Hematopoietic multipotent progenitor cell treated with erythropoietin and hydrocortisone succinate and interleukin-3 and kit ligand, for 4 days (in vitro differentiated cells): ENCODE data around the gene MMEL1.
"Not testable (repeated sequence)": the region's sequence is repeated elsewhere in the genome, so short reads cannot be mapped to it uniquely, and the experiment has no call there.

Experiments used
- DNase-seq: peaks from one replicate; pipeline ENCODE4 v3.0.0-alpha.2; 2015

MMEL1 gene, protein sequence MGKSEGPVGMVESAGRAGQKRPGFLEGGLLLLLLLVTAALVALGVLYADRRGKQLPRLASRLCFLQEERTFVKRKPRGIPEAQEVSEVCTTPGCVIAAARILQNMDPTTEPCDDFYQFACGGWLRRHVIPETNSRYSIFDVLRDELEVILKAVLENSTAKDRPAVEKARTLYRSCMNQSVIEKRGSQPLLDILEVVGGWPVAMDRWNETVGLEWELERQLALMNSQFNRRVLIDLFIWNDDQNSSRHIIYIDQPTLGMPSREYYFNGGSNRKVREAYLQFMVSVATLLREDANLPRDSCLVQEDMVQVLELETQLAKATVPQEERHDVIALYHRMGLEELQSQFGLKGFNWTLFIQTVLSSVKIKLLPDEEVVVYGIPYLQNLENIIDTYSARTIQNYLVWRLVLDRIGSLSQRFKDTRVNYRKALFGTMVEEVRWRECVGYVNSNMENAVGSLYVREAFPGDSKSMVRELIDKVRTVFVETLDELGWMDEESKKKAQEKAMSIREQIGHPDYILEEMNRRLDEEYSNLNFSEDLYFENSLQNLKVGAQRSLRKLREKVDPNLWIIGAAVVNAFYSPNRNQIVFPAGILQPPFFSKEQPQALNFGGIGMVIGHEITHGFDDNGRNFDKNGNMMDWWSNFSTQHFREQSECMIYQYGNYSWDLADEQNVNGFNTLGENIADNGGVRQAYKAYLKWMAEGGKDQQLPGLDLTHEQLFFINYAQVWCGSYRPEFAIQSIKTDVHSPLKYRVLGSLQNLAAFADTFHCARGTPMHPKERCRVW

DNA sequence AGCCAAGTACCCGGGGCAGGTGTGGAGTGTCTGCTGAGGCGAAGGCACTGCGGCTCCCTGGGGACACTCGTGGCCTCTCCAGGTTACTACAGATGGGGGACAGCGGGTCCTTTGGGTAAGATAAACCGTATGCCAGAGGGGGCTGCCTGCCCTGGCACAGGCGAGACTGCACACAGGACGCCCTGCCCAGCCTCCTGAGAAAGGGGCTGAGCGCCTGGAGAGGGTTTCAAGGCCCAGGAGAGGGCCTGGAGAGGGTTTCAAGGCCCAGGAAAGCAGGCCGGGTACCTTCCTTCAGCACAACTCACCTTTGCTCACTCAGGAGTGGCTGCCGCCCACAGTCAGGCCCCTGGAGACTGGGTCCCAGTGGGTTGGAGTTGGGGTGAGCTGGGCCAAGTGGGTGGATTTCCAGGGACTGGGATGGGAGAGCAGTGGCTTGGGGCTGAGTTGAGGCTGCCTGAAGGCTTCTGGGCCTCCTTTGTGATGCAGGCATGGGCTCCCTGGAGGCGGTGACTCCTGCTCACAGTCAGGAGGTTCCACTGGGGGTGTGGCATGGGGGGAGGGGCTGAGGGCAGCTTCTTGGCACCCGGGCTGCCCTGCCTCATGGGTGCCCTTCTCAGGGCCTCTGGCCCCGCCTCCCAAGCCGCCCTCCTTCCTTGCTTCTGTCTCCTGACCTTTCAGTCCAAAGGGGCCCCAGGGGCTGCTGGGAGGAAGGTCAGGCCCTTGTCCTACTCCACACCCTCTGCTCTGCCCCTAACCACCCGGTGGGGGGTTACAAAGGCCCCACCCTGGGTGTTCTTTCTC lies at the start of gene MMEL1:
Gene MMEL1 (minus strand): TSS at position 456 of the 801 bp plus-strand sequence. CDS start 3,532 bp downstream, outside the sequence.
- no peak for DNase-seq

GRCh38 chr1:2676726-2677125 lies 43.9 kb upstream of the MMEL1 start:
- DNase-seq, result not testable (repeated sequence)

DNA sequence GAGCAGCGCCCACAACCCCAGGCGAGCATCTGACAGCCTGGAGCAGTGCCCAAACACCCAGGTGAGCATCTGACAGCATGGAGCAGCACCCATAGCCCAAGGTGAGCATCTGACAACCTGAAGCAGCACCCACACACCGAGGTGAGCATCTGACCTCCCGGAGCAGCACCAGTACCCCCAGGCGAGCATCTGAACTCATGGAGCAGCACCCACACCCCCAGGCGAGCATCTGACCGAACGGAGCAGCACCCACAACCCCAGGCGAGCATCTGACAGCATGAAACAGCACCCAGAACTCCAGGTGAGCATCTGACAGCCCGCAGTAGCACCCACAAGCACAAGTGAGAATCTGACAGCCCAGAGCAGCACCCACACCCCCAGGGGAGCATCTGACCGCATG lies 38.8 kb upstream of the MMEL1 start:
- DNase-seq, result not testable (repeated sequence)

- DNase-seq, result not testable (repeated sequence)
These were observed 27.0 kb upstream of the MMEL1 start for GRCh38 chr1:2659806-2660205.

DNA sequence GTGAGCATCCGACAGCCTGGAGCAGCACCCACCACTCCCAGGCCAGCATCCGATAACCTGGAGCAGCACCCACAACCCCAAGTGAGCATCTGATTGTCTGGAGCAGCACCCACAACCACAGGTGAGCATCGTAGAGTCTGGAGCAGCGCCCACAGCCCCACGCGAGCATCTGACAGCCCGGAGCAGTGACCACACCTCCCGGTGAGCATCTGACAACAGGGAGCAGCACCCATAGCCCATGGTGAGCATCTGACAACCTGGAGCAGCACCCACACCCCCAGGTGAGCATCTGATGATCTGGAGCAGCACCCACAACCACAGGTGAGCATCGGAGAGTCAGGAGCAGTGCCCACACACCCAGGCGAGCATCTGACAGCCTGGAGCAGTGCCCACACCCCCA lies 25.1 kb upstream of the MMEL1 start:
- DNase-seq, result not testable (repeated sequence)

DNA sequence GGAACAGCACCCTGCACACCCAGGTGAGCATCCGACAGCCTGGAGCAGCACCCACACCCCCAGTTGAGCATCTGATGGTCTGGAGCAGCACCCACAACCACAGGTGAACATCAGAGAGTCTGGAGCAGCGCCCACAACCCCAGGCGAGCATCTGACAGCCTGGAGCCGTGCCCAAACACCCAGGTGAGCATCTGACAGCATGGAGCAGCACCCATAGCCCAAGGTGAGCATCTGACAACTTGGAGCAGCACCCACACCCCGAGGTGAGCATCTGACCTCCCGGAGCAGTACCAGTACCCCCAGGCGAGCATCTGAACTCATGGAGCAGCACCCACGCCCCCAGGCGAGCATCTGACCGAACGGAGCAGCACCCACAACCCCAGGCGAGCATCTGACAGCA lies 24.3 kb upstream of the MMEL1 start:
- not testable (repeated sequence) for DNase-seq

GRCh38 chr1:2655598-2656434 lies 23.0 kb upstream of the MMEL1 start:
- peak; percentile 42 for DNase-seq

- DNase-seq, result peak; percentile 51
These were observed 21.7 kb upstream of the MMEL1 start for GRCh38 chr1:2654443-2654948.

GRCh38 chr1:2653741-2654442 lies 21.1 kb upstream of the MMEL1 start:
- peak; percentile 21 for DNase-seq

DNA sequence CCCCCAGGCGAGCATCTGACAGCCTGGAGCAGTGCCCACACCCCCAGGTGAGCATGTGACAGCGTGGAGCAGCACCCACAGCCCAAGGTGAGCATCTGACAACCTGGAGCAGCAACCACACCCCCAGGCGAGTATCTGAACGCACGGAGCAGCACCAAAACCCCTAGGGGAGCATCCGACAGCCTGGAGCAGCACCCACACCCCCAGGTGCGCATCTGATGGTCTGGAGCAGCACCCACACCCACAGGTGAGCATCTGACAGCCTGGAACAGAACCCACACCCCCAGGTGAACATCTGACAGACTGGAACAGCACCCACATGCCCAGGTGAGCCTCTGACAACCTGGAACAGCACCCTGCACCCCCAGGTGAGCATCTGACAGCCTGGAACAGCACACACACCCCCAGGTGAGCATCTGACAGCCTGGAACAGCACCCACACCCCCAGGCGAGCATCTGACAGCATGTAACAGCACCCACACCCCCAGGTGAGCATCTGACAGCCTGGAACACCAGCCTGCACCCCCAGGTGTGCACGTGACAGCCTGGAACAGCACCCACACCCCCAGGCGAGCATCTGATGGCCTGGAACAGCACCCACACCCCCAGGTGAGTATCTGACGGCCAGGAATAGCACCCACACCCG lies 20.2 kb upstream of the MMEL1 start:
- DNase-seq, result not testable (repeated sequence)

DNA sequence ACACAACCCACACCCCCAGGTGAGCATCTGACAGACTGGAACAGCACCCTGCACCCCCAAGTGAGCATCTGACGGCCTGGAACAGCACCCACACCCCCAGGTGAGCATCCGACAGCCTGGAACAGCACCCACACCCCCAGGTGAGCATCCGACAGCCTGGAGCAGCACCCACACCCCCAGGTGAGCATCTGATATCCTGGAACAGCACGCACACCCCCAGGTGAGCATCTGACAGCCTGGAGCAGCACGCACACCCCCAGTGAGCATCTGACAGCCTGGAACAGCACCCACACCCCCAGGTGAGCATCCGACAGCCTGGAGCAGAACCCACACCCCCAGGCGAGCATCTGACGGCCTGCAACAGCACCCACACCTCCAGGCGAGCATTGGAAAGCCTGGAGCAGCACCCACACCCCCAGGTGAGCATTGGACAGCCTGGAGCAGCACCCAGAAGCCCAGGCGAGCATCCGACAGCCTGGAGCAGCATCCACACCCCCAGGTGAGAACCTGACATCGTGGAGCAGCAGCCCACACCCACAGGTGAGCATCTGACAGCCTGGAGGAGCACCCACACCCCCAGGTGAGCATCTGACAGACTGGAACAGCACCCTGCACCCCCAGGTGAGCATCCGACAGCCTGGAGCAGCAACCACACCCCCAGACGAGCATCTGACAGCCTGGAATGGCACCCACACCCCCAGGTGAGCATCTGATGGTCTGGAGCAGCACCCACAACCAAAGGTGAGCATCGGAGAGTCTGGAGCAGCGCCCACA lies 19.5 kb upstream of the MMEL1 start:
- DNase-seq, result not testable (repeated sequence)

- no peak for DNase-seq
These were observed 18.3 kb upstream of the MMEL1 start for GRCh38 chr1:2650967-2651645.

- no peak for DNase-seq
These were observed 14.0 kb upstream of the MMEL1 start for GRCh38 chr1:2646837-2647236.

- no peak for DNase-seq
These were observed 13.0 kb upstream of the MMEL1 start for GRCh38 chr1:2645776-2646175.

DNA sequence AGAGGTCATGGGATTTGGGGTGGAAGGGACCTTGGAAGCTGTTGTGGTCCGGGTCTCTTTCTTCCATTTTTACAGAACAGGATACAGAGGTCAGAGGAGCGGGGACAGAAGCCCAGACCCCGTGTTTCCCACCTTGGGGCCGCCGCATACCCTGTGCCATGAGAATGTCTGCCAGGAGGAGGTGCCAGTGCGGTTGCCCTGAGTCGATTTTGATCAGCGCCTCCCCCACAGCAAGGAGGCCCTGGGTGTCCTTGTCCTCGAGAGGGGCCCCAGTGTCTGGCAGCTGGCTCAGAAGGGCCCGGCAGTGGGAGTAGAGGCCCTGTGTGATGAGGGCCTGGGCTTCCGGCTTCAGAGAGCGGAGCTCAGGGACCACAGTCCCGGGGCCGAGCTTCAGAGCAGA lies 12.3 kb upstream of the MMEL1 start:
- DNase-seq, result no peak

DNA sequence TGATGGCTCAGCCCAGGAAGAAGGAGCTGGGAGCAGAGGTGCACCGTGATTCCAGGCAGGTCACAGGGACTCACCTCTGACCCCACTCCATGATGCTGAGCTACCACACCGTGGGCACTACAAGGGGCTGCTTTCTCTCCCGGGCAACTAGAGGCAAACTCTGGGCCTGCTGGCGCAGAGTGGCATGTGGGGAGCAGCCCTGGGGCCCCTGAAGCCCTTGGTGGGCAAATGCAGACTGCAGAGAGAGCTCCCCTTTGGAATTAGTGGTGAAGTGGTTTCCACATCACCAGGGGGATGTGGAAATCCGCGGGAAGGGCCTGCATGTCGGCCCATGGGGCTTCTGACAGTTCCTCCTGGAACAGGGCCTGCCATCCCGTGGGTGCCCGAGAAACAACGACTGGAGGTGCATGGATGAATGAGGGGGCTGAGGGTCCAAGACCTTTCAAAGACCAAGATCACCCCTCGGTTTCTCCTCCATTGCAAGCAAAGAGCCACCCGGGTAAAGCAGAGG lies 11.8 kb upstream of the MMEL1 start:
- DNase-seq, result no peak

GRCh38 chr1:2644171-2644570 lies 11.4 kb upstream of the MMEL1 start:
- no peak for DNase-seq

GRCh38 chr1:2643414-2644077 lies 10.7 kb upstream of the MMEL1 start:
- no peak for DNase-seq
